ENCODE results near the gene DNAH1. TPM values are rescaled to one million over a fixed set of nuclear protein-coding genes. Genes with fewer than 3 reads are reported as not detected.

DNAH1 gene
- total RNA-seq, 1 experiment from 2014 or later = 5.5 TPM

DNA sequence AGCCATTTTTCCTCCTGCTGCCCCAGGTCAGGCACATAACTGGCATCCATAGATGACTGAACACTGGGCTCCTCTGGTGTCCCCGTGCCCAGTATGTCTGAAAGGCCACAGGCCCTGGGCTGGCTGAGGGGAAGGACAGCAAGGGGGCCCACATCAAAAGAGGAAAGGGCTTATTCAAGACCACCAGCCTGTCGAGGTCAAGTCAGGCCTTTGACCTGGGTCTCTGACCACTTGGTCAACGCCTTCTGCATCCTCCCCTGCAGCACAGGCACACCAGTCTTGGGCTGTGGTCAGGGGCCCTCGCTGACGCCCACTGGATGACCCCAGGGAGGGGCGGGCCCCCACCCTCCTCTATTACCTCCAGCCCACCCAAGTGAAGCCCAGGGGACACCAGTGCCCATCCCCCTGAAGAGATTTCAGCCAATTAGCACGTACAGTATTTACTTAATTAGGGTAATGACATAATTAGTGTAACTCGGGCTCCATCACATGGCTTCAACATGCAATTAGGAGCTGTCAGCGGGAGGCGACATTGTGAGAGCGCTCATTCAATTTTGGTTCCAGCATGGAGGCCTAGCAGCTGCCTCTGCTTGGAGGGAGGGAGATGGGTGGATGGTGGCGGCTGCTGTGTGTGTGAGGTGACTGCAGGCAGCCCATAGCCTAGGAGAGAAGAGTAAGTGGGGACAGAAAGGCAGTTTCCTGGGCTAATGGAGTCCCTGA, 13.5 kb upstream of the DNAH1 start:
- no TSS peak for BruUV-seq (replicated peaks)
- intact Hi-C loops (cut with micrococcal nuclease) = no loop called here
- Histone ChIP-seq H3K9me3 (ENCODE audit: control insufficient read depth in 1 of 2, insufficient read depth in 1 of 2, low read depth in 1 of 2, low read length in 2 of 2) (no peaks in the 10 kb centered on the region), H4K20me1 (ENCODE audit: insufficient read depth) (no peaks in the 10 kb centered on the region), H3K9ac (ENCODE audit: low read length) (no peak overlapping the region), H3K4me1 (ENCODE audit: control insufficient read depth in 1 of 2, insufficient read depth in 2 of 2, low read length in 2 of 2) (peaks cover 0 to 14% of the 10 kb centered on the region in 2 experiments; a peak in 2 of 4 replicates), H3K27ac (ENCODE audit: low read depth, low read length) (no peak overlapping the region), H2AFZ (ENCODE audit: low read depth, low read length, poor library complexity, severe bottlenecking) (no peak overlapping the region), H3K36me3 (ENCODE audit: control insufficient read depth in 1 of 2, insufficient read depth in 2 of 2, low read length in 2 of 2) (no peaks in the 10 kb centered on the region), H3K27me3 (ENCODE audit: insufficient read depth, low read length) (no peaks in the 10 kb centered on the region), H3K4me2 (ENCODE audit: low read length) (no peak overlapping the region), H3K79me2 (ENCODE audit: insufficient read depth, low read length) (no peaks in the 10 kb centered on the region), H3K4me3 (replicated peaks in 1 of 2; ENCODE audit: low read depth in 1 of 2, low read length in 2 of 2) (no peak overlapping the region), H3K9me2 (ENCODE audit: insufficient read depth) (no peaks in the 10 kb centered on the region)
- POLR2A ChIA-PET = no interaction called here
- DNase-seq (ENCODE audit: low read depth, low spot score) (no peak), ATAC-seq (no peak)
- CTCF ChIA-PET = no interaction called here
- TF ChIP-seq ELF1 (IDR thresholded peaks at IDR 0.05; ENCODE audit: borderline replicate concordance, low read depth) (no peak), POLR2AphosphoS5 (IDR thresholded peaks at IDR 0.05; ENCODE audit: low read depth, low read length) (no peak), JUND (IDR thresholded peaks at IDR 0.05) (no peak), RAD21 (IDR thresholded peaks at IDR 0.05; ENCODE audit: low read depth) (no peak), SIN3A (IDR thresholded peaks at IDR 0.05; ENCODE audit: low read depth) (no peak), ZFX (IDR thresholded peaks at IDR 0.05) (no peak), EGR1 (IDR thresholded peaks at IDR 0.05; ENCODE audit: low read depth) (no peak), EZH2phosphoT487 (IDR thresholded peaks at IDR 0.05; ENCODE audit: borderline replicate concordance) (no peak), ZNF274 (IDR thresholded peaks at IDR 0.05; ENCODE audit: low read depth, low read length) (no peak), POLR2A (IDR thresholded peaks at IDR 0.05; ENCODE audit: borderline replicate concordance, extremely low read depth, insufficient read depth, insufficient read length) (no peak), SRF (IDR thresholded peaks at IDR 0.05; ENCODE audit: low read depth) (no peak), CBX3 (IDR thresholded peaks at IDR 0.05; ENCODE audit: low read depth) (no peak), TCF7L2 (IDR thresholded peaks at IDR 0.05; ENCODE audit: borderline replicate concordance, extremely low read depth, insufficient read depth, insufficient read length) (no peak)
- TF ChIP-seq, protein P1, sequence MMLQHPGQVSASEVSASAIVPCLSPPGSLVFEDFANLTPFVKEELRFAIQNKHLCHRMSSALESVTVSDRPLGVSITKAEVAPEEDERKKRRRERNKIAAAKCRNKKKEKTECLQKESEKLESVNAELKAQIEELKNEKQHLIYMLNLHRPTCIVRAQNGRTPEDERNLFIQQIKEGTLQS (IDR thresholded peaks at IDR 0.05) = no peak
- TF ChIP-seq, protein P2, sequence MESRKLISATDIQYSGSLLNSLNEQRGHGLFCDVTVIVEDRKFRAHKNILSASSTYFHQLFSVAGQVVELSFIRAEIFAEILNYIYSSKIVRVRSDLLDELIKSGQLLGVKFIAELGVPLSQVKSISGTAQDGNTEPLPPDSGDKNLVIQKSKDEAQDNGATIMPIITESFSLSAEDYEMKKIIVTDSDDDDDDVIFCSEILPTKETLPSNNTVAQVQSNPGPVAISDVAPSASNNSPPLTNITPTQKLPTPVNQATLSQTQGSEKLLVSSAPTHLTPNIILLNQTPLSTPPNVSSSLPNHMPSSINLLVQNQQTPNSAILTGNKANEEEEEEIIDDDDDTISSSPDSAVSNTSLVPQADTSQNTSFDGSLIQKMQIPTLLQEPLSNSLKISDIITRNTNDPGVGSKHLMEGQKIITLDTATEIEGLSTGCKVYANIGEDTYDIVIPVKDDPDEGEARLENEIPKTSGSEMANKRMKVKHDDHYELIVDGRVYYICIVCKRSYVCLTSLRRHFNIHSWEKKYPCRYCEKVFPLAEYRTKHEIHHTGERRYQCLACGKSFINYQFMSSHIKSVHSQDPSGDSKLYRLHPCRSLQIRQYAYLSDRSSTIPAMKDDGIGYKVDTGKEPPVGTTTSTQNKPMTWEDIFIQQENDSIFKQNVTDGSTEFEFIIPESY (IDR thresholded peaks at IDR 0.05; ENCODE audit: extremely low read depth, insufficient replicate concordance, low read length) = no peak
- TF ChIP-seq, protein P3, sequence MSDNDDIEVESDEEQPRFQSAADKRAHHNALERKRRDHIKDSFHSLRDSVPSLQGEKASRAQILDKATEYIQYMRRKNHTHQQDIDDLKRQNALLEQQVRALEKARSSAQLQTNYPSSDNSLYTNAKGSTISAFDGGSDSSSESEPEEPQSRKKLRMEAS (IDR thresholded peaks at IDR 0.05) = no peak
- RAD21 ChIA-PET (ENCODE audit: low non-redundant PET in 1 of 2, low total read pairs in 2 of 2, uncharacterized antibody in 2 of 2, unreplicated experiment in 2 of 2) = no interaction called here
